Measurements from ENCODE around the gene DHX57.

GRCh38 chr2:38748943-38749804 lies 126.6 kb downstream of the DHX57 start:
- TF ChIP-seq CTCF (conservative IDR thresholded peaks at IDR 0.05 in 1 of 2, IDR thresholded peaks at IDR 0.05 in 1 of 2; ENCODE audit: extremely low read depth in 1 of 2, insufficient read depth in 1 of 2, low read depth in 1 of 2, low read length in 2 of 2): no peak
- no peak for TF ChIP-seq EZH2 (IDR thresholded peaks at IDR 0.05; ENCODE audit: borderline replicate concordance, low read length)

Data from mammary epithelial cell (primary cell).